Spleen (tissue), 11 donors: ENCODE results near the gene ADGRG1. TPM values are rescaled to one million over a fixed set of nuclear protein-coding genes. Genes with fewer than 3 reads are reported as not detected.

Experiments
- DNase-seq: peaks from one replicate; pipeline ENCODE4 v3.0.0-alpha.2; 2020
- H3K27ac ChIP-seq, 8 donors: fragments of 200-600 bp; sonication (generic) in 7 of 8; 1 replicate in 4 of 8; 2 replicates in 4 of 8; pipeline versions ENCODE4 v1.5.0 to v1.8.0; 2016 to 2021; ENCODE audit warnings: inconsistent platforms in 4 of 8, mild to moderate bottlenecking in 4 of 8, moderate library complexity in 1 of 8
- H3K27me3 ChIP-seq, 7 donors: fragments of 200-600 bp; sonication (generic) in 6 of 7; replicated peaks in 1 of 7; 1 replicate in 4 of 7; 2 replicates in 3 of 7; pipeline versions ENCODE4 v1.5.0 to v1.8.0; 2016 to 2021; ENCODE audit warnings: inconsistent platforms in 3 of 7, mild to moderate bottlenecking in 1 of 7
- H3K36me3 ChIP-seq, 6 donors: fragments of 200-600 bp; sonication (generic) in 5 of 6; 1 replicate in 4 of 6; 2 replicates in 2 of 6; pipeline versions ENCODE4 v1.5.0 to v1.8.0; 2016 to 2021; ENCODE audit warnings: inconsistent platforms in 2 of 6
- H3K4me1 ChIP-seq, 6 donors: fragments of 200-600 bp; sonication (generic) in 5 of 6; 1 replicate in 3 of 6; 2 replicates in 3 of 6; pipeline versions ENCODE4 v1.5.0 to v1.8.0; 2016 to 2021; ENCODE audit warnings: inconsistent platforms in 3 of 6
- H3K4me3 ChIP-seq, 8 donors: fragments of 200-600 bp; sonication (generic) in 7 of 8; 1 replicate in 4 of 8; 2 replicates in 4 of 8; pipeline versions ENCODE4 v1.5.0 to v1.8.0; 2016 to 2021; ENCODE audit warnings: inconsistent platforms in 4 of 8, mild to moderate bottlenecking in 4 of 8, moderate library complexity in 2 of 8
- H3K9me3 ChIP-seq, 8 donors: fragments of 200-600 bp; sonication (generic) in 7 of 8; 1 replicate in 4 of 8; 2 replicates in 4 of 8; pipeline versions ENCODE4 v1.5.0 to v1.8.0; 2016 to 2021; ENCODE audit warnings: inconsistent platforms in 4 of 8
- POLR2A ChIP-seq, 3 donors: fragments of 450-650 bp; IDR thresholded peaks; one replicate each; pipeline ENCODE4 v1.5.1; 2017; ENCODE audit warnings: antibody characterized with exemption in 3 of 3, mild to moderate bottlenecking in 1 of 3
- POLR2AphosphoS5 ChIP-seq, 3 donors: sonication (generic); formaldehyde crosslinking; IDR thresholded peaks; one replicate each; pipeline ENCODE4 v1.5.1; 2017; ENCODE audit warnings: antibody characterized with exemption in 3 of 3
- WGBS, 5 donors: extraction: QIAGEN DNeasy Blood & Tissue Kit in 3 of 5; methylation state at CpG; one replicate each; pipeline versions ENCODE4 v1.1.5 to v1.1.7; 2013 to 2018; 5-methylcytosine and 5-hydroxymethylcytosine counted together
- intact Hi-C: fragments of 100-400 bp; cut with DNase I; formaldehyde crosslinking; loops from one replicate; pipeline ENCODE4 v1.15.0; 2023; ENCODE audit warnings: low total_unique reads
- polyA plus RNA-seq, 3 donors: library from polyadenylated mRNA; stranded (reverse); fragments of 200-250 nt; gene quantifications; one replicate each; pipeline ENCODE4 v1.2.1, GENCODE V29; 2013
- total RNA-seq, 7 donors: library from RNA; depleted of rRNA in 3 of 7; stranded (reverse); fragments of >200 nt in 3 of 7; fragmentation: NEBNext Ultra II Directional in 4 of 7; extraction: Animal tissue kit (Norgen Biotek cat#: 25700) in 4 of 7; gene quantifications; one replicate each; pipeline versions ENCODE4 v1.1.0 to v1.2.1, GENCODE V29; 2016 to 2021
- TF ChIP-seq, protein P1 (sequence below), 11 experiments: fragments of 200-600 bp in 7 of 11; fragments of 450-650 bp in 4 of 11; sonication (generic) in 4 of 11; IDR thresholded peaks in 8 of 11; conservative IDR thresholded peaks in 3 of 11; 1 replicate in 7 of 11; 2 replicates in 4 of 11; pipeline versions ENCODE4 v1.4.0 to v1.8.0; 2016 to 2021; ENCODE audit warnings: antibody characterized with exemption in 11 of 11, inconsistent platforms in 4 of 11, mild to moderate bottlenecking in 1 of 11
- donor health status: healthy with polysubstance abuse.
- donor health status: DM: no; HTN: no; CAD: no; lungs with moderate emphysema.
- donor health status: DM: no; HTN: no; CAD: no.
- donor health status: Bipolar disorder and iron deficiency.
- donor health status: healthy.
- donor health status: DM: no; HTN: no; CAD: no.
- donor health status: DM: yes; HTN: yes; CAD: no.

The ADGRG1 gene
- total and polyA plus RNA-seq, 10 donors: 1.0 to 23.7 (median 8.2) TPM

DNA sequence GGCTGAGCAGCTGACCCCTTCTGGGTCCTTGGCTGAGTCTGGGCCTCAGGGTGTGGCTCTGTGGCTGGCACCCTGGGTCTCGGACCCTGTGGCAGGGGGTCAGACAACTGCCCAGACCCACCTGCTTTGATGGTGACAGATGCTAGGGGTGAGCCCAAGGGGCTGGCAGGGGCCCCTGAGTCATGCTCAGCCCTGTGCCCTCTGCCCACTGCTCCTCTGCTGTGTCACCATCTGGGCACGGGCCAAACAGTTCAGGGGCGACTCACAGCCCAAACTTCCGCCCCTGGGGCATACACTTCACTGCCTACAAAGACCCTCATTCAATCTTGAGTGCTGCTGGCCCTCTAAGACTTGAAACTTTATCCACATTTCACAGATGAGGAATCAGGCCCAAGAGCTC is 5.7 kb downstream of the ADGRG1 start:
- Histone ChIP-seq H3K4me3 (no peak overlapping the region), H3K27me3 (peaks cover 0 to 73% (median 15%) of the 10 kb centered on the region in 7 donors), H3K27ac (no peak overlapping the region), H3K36me3 (no peaks in the 10 kb centered on the region), H3K4me1 (peaks cover 0 to 27% (median 4%) of the 10 kb centered on the region in 6 donors), H3K9me3 (no peaks in the 10 kb centered on the region)
- 39 to 64% (median 55%) methylated on average over 2 to 4 of the region's 4 CpGs; no CpG with 5 or more reads in 1 of the 5 donors for WGBS, 5 donors
- no peak for DNase-seq
- intact Hi-C loops: no loop called here
- TF ChIP-seq, protein P1, sequence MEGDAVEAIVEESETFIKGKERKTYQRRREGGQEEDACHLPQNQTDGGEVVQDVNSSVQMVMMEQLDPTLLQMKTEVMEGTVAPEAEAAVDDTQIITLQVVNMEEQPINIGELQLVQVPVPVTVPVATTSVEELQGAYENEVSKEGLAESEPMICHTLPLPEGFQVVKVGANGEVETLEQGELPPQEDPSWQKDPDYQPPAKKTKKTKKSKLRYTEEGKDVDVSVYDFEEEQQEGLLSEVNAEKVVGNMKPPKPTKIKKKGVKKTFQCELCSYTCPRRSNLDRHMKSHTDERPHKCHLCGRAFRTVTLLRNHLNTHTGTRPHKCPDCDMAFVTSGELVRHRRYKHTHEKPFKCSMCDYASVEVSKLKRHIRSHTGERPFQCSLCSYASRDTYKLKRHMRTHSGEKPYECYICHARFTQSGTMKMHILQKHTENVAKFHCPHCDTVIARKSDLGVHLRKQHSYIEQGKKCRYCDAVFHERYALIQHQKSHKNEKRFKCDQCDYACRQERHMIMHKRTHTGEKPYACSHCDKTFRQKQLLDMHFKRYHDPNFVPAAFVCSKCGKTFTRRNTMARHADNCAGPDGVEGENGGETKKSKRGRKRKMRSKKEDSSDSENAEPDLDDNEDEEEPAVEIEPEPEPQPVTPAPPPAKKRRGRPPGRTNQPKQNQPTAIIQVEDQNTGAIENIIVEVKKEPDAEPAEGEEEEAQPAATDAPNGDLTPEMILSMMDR (IDR thresholded peaks at IDR 0.05 in 8 of 11, conservative IDR thresholded peaks at IDR 0.05 in 3 of 11): no peak
- TF ChIP-seq POLR2AphosphoS5 (IDR thresholded peaks at IDR 0.05): no peak
- no peak for TF ChIP-seq POLR2A (IDR thresholded peaks at IDR 0.05)

DNA sequence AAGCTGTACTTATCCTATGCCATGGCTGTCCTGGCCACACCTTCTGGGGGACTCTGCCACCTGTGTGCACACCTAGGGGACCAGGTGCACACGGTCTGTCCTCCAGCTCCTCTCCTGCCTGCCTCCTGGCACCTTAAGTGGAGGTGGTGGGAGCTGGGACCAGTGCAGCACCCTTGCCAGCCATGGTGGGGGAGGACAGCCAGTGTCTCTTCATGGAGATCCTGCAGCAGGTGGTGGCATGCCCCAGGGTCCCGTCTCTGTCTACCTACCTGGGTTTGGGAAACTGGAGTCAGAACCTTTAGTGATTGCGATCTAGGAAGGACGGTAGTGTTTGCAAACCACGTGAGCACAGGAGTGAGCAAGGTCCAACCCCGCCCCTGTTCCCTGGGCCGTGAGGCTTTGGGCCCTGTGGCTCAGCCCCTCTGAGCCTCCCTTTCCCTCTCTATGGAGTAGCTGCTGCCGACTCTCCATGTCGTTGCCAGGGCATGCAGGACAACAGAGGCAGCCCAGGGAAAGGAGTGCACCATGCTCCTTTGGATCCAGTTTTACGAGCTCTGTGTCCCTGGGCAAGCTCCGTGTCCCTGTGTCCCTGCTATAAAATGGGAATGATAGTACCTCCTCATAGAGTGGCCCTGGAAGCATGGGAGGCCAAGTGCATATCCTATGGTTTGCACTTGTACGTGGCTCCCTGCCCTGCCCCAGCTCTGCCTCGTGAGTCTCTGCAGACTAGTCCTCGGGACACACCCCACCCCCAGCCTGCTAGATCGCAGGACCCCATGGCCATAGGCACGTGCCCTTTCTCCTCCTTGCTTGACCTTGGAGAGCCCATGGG is 7.1 kb downstream of the ADGRG1 start:
- H3K4me1 ChIP-seq: peaks cover 0 to 27% (median 4%) of the 10 kb centered on the region in 6 donors
- H3K4me3 ChIP-seq: no peak overlapping the region
- no peaks in the 10 kb centered on the region for H3K9me3 ChIP-seq
- no peak for TF ChIP-seq POLR2AphosphoS5 (IDR thresholded peaks at IDR 0.05)
- TF ChIP-seq, protein P1 (IDR thresholded peaks at IDR 0.05 in 8 of 11, conservative IDR thresholded peaks at IDR 0.05 in 3 of 11): no peak
- TF ChIP-seq POLR2A (IDR thresholded peaks at IDR 0.05): no peak
- peaks cover 0 to 64% (median 2%) of the 10 kb centered on the region in 7 donors for H3K27me3 ChIP-seq
- intact Hi-C loops: no loop called here
- H3K27ac ChIP-seq: no peak overlapping the region
- 77 to 86% (median 81%) methylated on average over 15 to 16 of the region's 16 CpGs for WGBS, 5 donors
- no peaks in the 10 kb centered on the region for H3K36me3 ChIP-seq
- DNase-seq: no peak

DNA sequence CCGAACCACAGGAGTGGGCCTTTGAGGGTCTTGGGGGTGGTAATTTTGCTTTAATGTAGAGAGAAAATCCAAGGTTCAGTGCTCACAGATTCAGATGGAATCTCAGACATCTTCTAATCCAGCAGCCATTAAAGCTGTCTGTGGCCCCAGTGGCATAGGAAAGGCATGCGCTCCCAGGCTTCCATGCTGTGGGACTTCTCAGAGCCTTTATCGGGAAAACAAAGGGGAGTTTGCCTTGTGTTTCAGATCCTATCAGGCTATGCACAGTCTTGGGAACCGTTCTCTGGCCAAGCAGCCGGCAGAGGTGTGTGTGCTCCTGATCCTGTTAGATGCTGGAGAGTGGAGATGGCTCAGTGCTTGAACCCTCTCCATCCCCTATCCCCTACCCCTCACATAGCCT is 7.8 kb downstream of the ADGRG1 start:
- peaks cover 0 to 57% (median 2%) of the 10 kb centered on the region in 7 donors for H3K27me3 ChIP-seq
- peak overlapping the region in 1 of 8 donors; percentile 33 for H3K27ac ChIP-seq
- intact Hi-C loops: no loop called here
- TF ChIP-seq POLR2A (IDR thresholded peaks at IDR 0.05): no peak
- no peak for TF ChIP-seq POLR2AphosphoS5 (IDR thresholded peaks at IDR 0.05)
- TF ChIP-seq, protein P1 (IDR thresholded peaks at IDR 0.05 in 8 of 11, conservative IDR thresholded peaks at IDR 0.05 in 3 of 11): no peak
- no peak overlapping the region for H3K4me3 ChIP-seq
- H3K4me1 ChIP-seq: peaks cover 0 to 27% (median 4%) of the 10 kb centered on the region in 6 donors
- 81 to 98% (median 93%) methylated on average over 5 of the region's 5 CpGs for WGBS, 5 donors
- DNase-seq: no peak
- H3K9me3 ChIP-seq: no peaks in the 10 kb centered on the region
- H3K36me3 ChIP-seq: no peaks in the 10 kb centered on the region

GRCh38 chr16:57637020-57637419 is 8.6 kb downstream of the ADGRG1 start:
- peaks cover 0 to 27% (median 4%) of the 10 kb centered on the region in 6 donors for H3K4me1 ChIP-seq
- H3K27ac ChIP-seq: peak overlapping the region in 1 of 8 donors; percentile 33
- H3K4me3 ChIP-seq: no peak overlapping the region
- no peaks in the 10 kb centered on the region for H3K9me3 ChIP-seq
- TF ChIP-seq, protein P1 (IDR thresholded peaks at IDR 0.05 in 8 of 11, conservative IDR thresholded peaks at IDR 0.05 in 3 of 11): no peak
- TF ChIP-seq POLR2AphosphoS5 (IDR thresholded peaks at IDR 0.05) (no peak), POLR2A (IDR thresholded peaks at IDR 0.05) (no peak)
- no peak for DNase-seq
- H3K27me3 ChIP-seq: peaks cover 0 to 50% (median 2%) of the 10 kb centered on the region in 7 donors
- intact Hi-C loops: no loop called here
- WGBS, 5 donors: 40 to 75% (median 59%) methylated on average over 8 of the region's 8 CpGs
- H3K36me3 ChIP-seq: no peaks in the 10 kb centered on the region
